ENCODE results near the gene TRPV6.

DNA sequence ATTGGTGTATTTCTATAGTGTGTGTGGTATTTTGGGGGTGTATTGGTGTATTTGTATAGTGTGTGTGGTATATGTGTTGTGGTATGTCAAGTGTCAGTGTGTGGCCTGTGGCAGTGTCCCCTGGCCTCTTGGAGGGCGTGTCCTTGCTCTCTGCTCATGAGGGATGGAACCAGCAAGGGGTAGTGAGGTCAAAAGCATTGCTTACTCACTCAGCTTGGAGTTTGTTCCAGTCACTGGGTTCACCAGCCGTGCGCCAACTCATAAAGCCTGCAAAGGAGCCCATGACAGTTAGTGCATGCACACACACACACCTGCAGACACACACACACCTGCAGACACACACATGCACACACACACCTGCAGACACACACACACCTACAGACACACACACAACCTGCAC is 4.3 kb upstream of the TRPV6 start:
- TF ChIP-seq, protein P1, sequence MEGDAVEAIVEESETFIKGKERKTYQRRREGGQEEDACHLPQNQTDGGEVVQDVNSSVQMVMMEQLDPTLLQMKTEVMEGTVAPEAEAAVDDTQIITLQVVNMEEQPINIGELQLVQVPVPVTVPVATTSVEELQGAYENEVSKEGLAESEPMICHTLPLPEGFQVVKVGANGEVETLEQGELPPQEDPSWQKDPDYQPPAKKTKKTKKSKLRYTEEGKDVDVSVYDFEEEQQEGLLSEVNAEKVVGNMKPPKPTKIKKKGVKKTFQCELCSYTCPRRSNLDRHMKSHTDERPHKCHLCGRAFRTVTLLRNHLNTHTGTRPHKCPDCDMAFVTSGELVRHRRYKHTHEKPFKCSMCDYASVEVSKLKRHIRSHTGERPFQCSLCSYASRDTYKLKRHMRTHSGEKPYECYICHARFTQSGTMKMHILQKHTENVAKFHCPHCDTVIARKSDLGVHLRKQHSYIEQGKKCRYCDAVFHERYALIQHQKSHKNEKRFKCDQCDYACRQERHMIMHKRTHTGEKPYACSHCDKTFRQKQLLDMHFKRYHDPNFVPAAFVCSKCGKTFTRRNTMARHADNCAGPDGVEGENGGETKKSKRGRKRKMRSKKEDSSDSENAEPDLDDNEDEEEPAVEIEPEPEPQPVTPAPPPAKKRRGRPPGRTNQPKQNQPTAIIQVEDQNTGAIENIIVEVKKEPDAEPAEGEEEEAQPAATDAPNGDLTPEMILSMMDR (conservative IDR thresholded peaks at IDR 0.05; ENCODE audit: low read depth, low read length) = no peak
- TF ChIP-seq, protein P2, sequence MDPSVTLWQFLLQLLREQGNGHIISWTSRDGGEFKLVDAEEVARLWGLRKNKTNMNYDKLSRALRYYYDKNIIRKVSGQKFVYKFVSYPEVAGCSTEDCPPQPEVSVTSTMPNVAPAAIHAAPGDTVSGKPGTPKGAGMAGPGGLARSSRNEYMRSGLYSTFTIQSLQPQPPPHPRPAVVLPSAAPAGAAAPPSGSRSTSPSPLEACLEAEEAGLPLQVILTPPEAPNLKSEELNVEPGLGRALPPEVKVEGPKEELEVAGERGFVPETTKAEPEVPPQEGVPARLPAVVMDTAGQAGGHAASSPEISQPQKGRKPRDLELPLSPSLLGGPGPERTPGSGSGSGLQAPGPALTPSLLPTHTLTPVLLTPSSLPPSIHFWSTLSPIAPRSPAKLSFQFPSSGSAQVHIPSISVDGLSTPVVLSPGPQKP (IDR thresholded peaks at IDR 0.05; ENCODE audit: borderline replicate concordance, low read depth, low read length) = no peak
- TF ChIP-seq MAFK (IDR thresholded peaks at IDR 0.05; ENCODE audit: low read depth, low read length) = no peak
- TF ChIP-seq BHLHE40 (IDR thresholded peaks at IDR 0.05; ENCODE audit: low read depth, low read length) = no peak
- TF ChIP-seq POLR2A (IDR thresholded peaks at IDR 0.05; ENCODE audit: low read depth, low read length) = no peak
- TF ChIP-seq, protein P3, sequence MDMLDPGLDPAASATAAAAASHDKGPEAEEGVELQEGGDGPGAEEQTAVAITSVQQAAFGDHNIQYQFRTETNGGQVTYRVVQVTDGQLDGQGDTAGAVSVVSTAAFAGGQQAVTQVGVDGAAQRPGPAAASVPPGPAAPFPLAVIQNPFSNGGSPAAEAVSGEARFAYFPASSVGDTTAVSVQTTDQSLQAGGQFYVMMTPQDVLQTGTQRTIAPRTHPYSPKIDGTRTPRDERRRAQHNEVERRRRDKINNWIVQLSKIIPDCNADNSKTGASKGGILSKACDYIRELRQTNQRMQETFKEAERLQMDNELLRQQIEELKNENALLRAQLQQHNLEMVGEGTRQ (IDR thresholded peaks at IDR 0.05; ENCODE audit: low read depth, low read length) = no peak
- no peak for TF ChIP-seq RCOR1 (IDR thresholded peaks at IDR 0.05; ENCODE audit: insufficient replicate concordance, low read length)
- no peak for TF ChIP-seq MAZ (IDR thresholded peaks at IDR 0.05; ENCODE audit: borderline replicate concordance, low read depth, low read length)
